Measurements from ENCODE around the gene IL18R1.

IL18R1 gene

GRCh38 chr2:102428573-102428972, 73.0 kb downstream of the IL18R1 start:
- no peaks in the 10 kb centered on the region for H3K9me2 ChIP-seq (replicated peaks; ENCODE audit: control insufficient read depth, low read length)
- TF ChIP-seq EZH2phosphoT487 (IDR thresholded peaks at IDR 0.05; ENCODE audit: borderline replicate concordance, low read length), result no peak
- TF ChIP-seq CTCF (IDR thresholded peaks at IDR 0.05; ENCODE audit: low read depth, low read length, poor library complexity, severe bottlenecking), result no peak
- H3K9me3 ChIP-seq (ENCODE audit: control insufficient read depth, insufficient read depth, low read length), result no peaks in the 10 kb centered on the region
- no peaks in the 10 kb centered on the region for H3K4me1 ChIP-seq (ENCODE audit: control insufficient read depth, low read length)
- no peak overlapping the region for H3K27ac ChIP-seq (ENCODE audit: low read depth, low read length)
- no peaks in the 10 kb centered on the region for H3K36me3 ChIP-seq (ENCODE audit: control insufficient read depth, low read length)
- H3K79me2 ChIP-seq (ENCODE audit: control insufficient read depth, low read length), result no peaks in the 10 kb centered on the region
- peaks cover 2% of the 10 kb centered on the region for H3K27me3 ChIP-seq (ENCODE audit: control insufficient read depth, low read length)
- H3K4me2 ChIP-seq (ENCODE audit: low read length), result no peak overlapping the region
- no peaks in the 10 kb centered on the region for H3F3A ChIP-seq (ENCODE audit: control insufficient read depth, insufficient read depth)
- no peak overlapping the region for H3K4me3 ChIP-seq (ENCODE audit: low read length)
- no peaks in the 10 kb centered on the region for H4K20me1 ChIP-seq (ENCODE audit: control insufficient read depth, insufficient read depth, low read depth, low read length)

- Histone ChIP-seq H3K4me1 (ENCODE audit: control insufficient read depth, low read length) (no peaks in the 10 kb centered on the region), H3K4me2 (ENCODE audit: low read length) (no peak overlapping the region), H3K79me2 (ENCODE audit: control insufficient read depth, low read length) (no peaks in the 10 kb centered on the region), H3K9me3 (ENCODE audit: control insufficient read depth, insufficient read depth, low read length) (no peaks in the 10 kb centered on the region), H3K27me3 (ENCODE audit: control insufficient read depth, low read length) (peaks cover 2% of the 10 kb centered on the region; the same call in 1 of the 2 replicates), H3K36me3 (ENCODE audit: control insufficient read depth, low read length) (no peaks in the 10 kb centered on the region), H3K4me3 (ENCODE audit: low read length) (no peak overlapping the region), H4K20me1 (ENCODE audit: control insufficient read depth, insufficient read depth, low read depth, low read length) (no peaks in the 10 kb centered on the region), H3F3A (ENCODE audit: control insufficient read depth, insufficient read depth) (no peaks in the 10 kb centered on the region), H3K27ac (ENCODE audit: low read depth, low read length) (no peak overlapping the region), H3K9me2 (replicated peaks; ENCODE audit: control insufficient read depth, low read length) (no peaks in the 10 kb centered on the region)
- TF ChIP-seq EZH2phosphoT487 (IDR thresholded peaks at IDR 0.05; ENCODE audit: borderline replicate concordance, low read length) (no peak), CTCF (IDR thresholded peaks at IDR 0.05; ENCODE audit: low read depth, low read length, poor library complexity, severe bottlenecking) (no peak)
Observed at GRCh38 chr2:102432386-102432785, 76.8 kb downstream of the IL18R1 start.

- Histone ChIP-seq H3K27me3 (ENCODE audit: control insufficient read depth, low read length) (peaks cover 2% of the 10 kb centered on the region; the same call in 1 of the 2 replicates), H4K20me1 (ENCODE audit: control insufficient read depth, insufficient read depth, low read depth, low read length) (no peaks in the 10 kb centered on the region), H3K36me3 (ENCODE audit: control insufficient read depth, low read length) (no peaks in the 10 kb centered on the region), H3K4me1 (ENCODE audit: control insufficient read depth, low read length) (no peaks in the 10 kb centered on the region), H3K4me2 (ENCODE audit: low read length) (no peak overlapping the region), H3K79me2 (ENCODE audit: control insufficient read depth, low read length) (no peaks in the 10 kb centered on the region), H3K27ac (ENCODE audit: low read depth, low read length) (no peak overlapping the region), H3K4me3 (ENCODE audit: low read length) (no peak overlapping the region), H3K9me3 (ENCODE audit: control insufficient read depth, insufficient read depth, low read length) (no peaks in the 10 kb centered on the region), H3K9me2 (replicated peaks; ENCODE audit: control insufficient read depth, low read length) (no peaks in the 10 kb centered on the region), H3F3A (ENCODE audit: control insufficient read depth, insufficient read depth) (no peaks in the 10 kb centered on the region)
- TF ChIP-seq CTCF (IDR thresholded peaks at IDR 0.05; ENCODE audit: low read depth, low read length, poor library complexity, severe bottlenecking) (no peak), EZH2phosphoT487 (IDR thresholded peaks at IDR 0.05; ENCODE audit: borderline replicate concordance, low read length) (no peak)
Observed at GRCh38 chr2:102433973-102434654, 78.5 kb downstream of the IL18R1 start.
